Measurements from ENCODE around the gene CACNA2D3. TPM values are rescaled to one million over a fixed set of nuclear protein-coding genes. Genes with fewer than 3 reads are reported as not detected.

The CACNA2D3 gene
- polyA plus RNA-seq, 2 of the 4 experiments (the other 2 are of a cell fraction), result 0.04 to 0.05 TPM

DNA sequence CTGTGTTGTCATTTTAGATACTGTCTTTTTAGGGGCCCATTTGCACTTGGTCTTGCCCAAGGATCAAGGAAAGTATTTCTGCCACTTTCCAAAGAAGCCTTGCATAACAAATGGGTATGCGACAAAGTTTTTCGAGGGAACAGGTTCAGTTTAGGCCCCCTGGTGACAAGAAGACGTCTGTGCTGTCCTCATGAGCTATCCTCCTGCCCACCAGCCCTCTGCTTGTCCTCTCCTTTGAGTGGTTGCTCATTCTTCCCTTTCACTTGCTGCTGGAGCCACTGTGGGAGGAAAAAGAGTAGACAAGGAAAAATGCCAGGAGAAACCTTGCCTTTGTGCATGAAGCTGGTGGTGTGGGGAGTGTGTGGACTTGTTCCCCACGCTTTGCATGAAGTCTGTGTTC, 171.9 kb downstream of the CACNA2D3 start:
- no peak for FAIRE-seq
- TF ChIP-seq, protein P1, sequence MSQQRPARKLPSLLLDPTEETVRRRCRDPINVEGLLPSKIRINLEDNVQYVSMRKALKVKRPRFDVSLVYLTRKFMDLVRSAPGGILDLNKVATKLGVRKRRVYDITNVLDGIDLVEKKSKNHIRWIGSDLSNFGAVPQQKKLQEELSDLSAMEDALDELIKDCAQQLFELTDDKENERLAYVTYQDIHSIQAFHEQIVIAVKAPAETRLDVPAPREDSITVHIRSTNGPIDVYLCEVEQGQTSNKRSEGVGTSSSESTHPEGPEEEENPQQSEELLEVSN (IDR thresholded peaks at IDR 0.05; ENCODE audit: borderline replicate concordance, low read depth), result no peak
- TF ChIP-seq HEYL (CRISPR knock-in tag; IDR thresholded peaks at IDR 0.05), result no peak
- no peak for TF ChIP-seq HOXA7 (CRISPR knock-in tag; IDR thresholded peaks at IDR 0.05)
- TF ChIP-seq SREBF2 (IDR thresholded peaks at IDR 0.05), result no peak
- no peak for TF ChIP-seq MAX (IDR thresholded peaks at IDR 0.05)
- no peak for TF ChIP-seq RARB (CRISPR knock-in tag; IDR thresholded peaks at IDR 0.05)
- TF ChIP-seq CBX8 (IDR thresholded peaks at IDR 0.05), result no peak
- TF ChIP-seq RFX5 (IDR thresholded peaks at IDR 0.05), result no peak
- no peak for TF ChIP-seq KDM5A (IDR thresholded peaks at IDR 0.05)
- no peak for TF ChIP-seq MYC (IDR thresholded peaks at IDR 0.05; ENCODE audit: borderline replicate concordance, low read length)
- no peak for TF ChIP-seq ZSCAN20 (CRISPR knock-in tag; IDR thresholded peaks at IDR 0.05)
- TF ChIP-seq, protein P2, sequence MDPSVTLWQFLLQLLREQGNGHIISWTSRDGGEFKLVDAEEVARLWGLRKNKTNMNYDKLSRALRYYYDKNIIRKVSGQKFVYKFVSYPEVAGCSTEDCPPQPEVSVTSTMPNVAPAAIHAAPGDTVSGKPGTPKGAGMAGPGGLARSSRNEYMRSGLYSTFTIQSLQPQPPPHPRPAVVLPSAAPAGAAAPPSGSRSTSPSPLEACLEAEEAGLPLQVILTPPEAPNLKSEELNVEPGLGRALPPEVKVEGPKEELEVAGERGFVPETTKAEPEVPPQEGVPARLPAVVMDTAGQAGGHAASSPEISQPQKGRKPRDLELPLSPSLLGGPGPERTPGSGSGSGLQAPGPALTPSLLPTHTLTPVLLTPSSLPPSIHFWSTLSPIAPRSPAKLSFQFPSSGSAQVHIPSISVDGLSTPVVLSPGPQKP (IDR thresholded peaks at IDR 0.05; ENCODE audit: low read depth, low read length), result no peak
- no peak for TF ChIP-seq FOSL2 (IDR thresholded peaks at IDR 0.05)
- TF ChIP-seq FOSL2 (CRISPR knock-in tag; IDR thresholded peaks at IDR 0.05), result no peak
- TF ChIP-seq FOSB (CRISPR knock-in tag; IDR thresholded peaks at IDR 0.05), result no peak
- TF ChIP-seq ATOH8 (CRISPR knock-in tag; IDR thresholded peaks at IDR 0.05; ENCODE audit: low read depth), result no peak
- TF ChIP-seq REST (IDR thresholded peaks at IDR 0.05), result no peak
- TF ChIP-seq NFE2L2 (conservative IDR thresholded peaks at IDR 0.05; ENCODE audit: low read length), result no peak
- DNase-seq (ENCODE audit: low read depth in 1 of 2, low spot score in 1 of 2), result peak in 1 of 2 experiments; percentile 1
- no peaks in the 10 kb centered on the region for H3K4me1 ChIP-seq
- CTCF ChIA-PET, result no interaction called here
- no peak overlapping the region for H3K4me3 ChIP-seq
- WGBS (ENCODE audit: missing lambda C conversion rate), result 5% methylated on average over 4 of the region's 4 CpGs
- no peak for ATAC-seq
- H3K9me3 ChIP-seq, result no peaks in the 10 kb centered on the region
- no peak overlapping the region for H3K4me2 ChIP-seq
- no peak overlapping the region for H3K27ac ChIP-seq
- POLR2A ChIA-PET, result no interaction called here

- no peak for DNase-seq (ENCODE audit: low read depth in 1 of 2, low spot score in 1 of 2)
- Histone ChIP-seq H3K4me2 (no peak overlapping the region), H3K9me3 (no peaks in the 10 kb centered on the region), H3K27ac (no peak overlapping the region), H3K4me3 (no peak overlapping the region), H3K4me1 (no peaks in the 10 kb centered on the region)
- WGBS (ENCODE audit: missing lambda C conversion rate), result 21% methylated on average over 8 of the region's 8 CpGs
- CTCF ChIA-PET, result no interaction called here
- ATAC-seq, result no peak
- FAIRE-seq, result no peak
- TF ChIP-seq HDAC2 (IDR thresholded peaks at IDR 0.05) (no peak), BHLHE40 (IDR thresholded peaks at IDR 0.05; ENCODE audit: low read depth, low read length) (no peak), RAD21 (conservative IDR thresholded peaks at IDR 0.05 in 1 of 2, IDR thresholded peaks at IDR 0.05 in 1 of 2) (no peak), HOXB13 (CRISPR knock-in tag; IDR thresholded peaks at IDR 0.05; ENCODE audit: low read depth) (no peak), MYC (IDR thresholded peaks at IDR 0.05; ENCODE audit: borderline replicate concordance, low read length) (no peak), RARB (CRISPR knock-in tag; IDR thresholded peaks at IDR 0.05) (no peak), ZC3H11A (IDR thresholded peaks at IDR 0.05) (no peak), REST (IDR thresholded peaks at IDR 0.05) (no peak), MAX (IDR thresholded peaks at IDR 0.05) (no peak), PHF8 (IDR thresholded peaks at IDR 0.05; ENCODE audit: borderline replicate concordance, low read depth) (no peak), CBX8 (IDR thresholded peaks at IDR 0.05) (no peak)
- POLR2A ChIA-PET, result no interaction called here
Observed at GRCh38 chr3:54296531-54296930, 174.2 kb downstream of the CACNA2D3 start.

Data from A549 (cell line).